ENCODE data around the gene OCA2. TPM values are rescaled to one million over a fixed set of nuclear protein-coding genes. Genes with fewer than 3 reads are reported as not detected.
A peak's percentile ranks its signal among the peaks of the same experiment; 100 is the strongest.

The OCA2 gene
- total RNA-seq, 4 donors from 2014 or later: 0.19 to 1.1 TPM; not detected in 2

DNA sequence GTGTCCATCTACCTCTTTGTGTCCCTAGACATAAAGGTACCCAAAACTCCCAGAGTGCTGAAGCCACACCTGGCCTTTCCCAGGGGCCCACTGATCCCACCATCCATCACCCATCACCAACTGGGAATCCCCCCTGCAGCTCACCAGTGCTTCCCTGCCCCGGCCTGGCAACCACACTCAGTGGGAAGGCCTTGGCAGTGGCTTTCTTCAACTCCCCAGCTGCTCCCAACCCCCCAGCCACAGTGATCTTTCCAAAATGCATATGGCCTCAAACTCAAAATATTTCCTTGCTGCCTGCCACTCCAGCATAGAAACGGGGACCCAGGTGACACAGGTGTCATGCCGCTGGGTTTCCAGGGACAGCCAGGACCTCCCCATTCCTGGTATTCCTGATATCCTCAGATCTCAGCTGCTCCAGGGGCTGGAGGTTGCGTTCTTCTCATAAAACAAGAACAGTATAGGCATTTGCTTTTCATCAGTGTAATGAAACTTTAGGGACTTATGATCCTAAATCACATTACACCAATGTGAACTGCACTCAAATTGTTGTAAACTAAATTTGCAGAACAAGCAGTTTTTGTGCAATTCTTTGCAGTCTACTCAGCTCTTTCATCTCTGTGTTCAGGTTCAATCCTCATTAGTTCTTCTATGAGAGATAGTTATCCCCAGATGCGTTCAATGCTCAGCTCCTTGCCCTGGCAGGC is 1.3 kb downstream of the OCA2 start:
- DNase-seq (ENCODE audit: low spot score): no peak
- ATAC-seq (ENCODE audit: low FRiP score): no peak
- TF ChIP-seq CTCF (IDR thresholded peaks at IDR 0.05): no peak

DNA sequence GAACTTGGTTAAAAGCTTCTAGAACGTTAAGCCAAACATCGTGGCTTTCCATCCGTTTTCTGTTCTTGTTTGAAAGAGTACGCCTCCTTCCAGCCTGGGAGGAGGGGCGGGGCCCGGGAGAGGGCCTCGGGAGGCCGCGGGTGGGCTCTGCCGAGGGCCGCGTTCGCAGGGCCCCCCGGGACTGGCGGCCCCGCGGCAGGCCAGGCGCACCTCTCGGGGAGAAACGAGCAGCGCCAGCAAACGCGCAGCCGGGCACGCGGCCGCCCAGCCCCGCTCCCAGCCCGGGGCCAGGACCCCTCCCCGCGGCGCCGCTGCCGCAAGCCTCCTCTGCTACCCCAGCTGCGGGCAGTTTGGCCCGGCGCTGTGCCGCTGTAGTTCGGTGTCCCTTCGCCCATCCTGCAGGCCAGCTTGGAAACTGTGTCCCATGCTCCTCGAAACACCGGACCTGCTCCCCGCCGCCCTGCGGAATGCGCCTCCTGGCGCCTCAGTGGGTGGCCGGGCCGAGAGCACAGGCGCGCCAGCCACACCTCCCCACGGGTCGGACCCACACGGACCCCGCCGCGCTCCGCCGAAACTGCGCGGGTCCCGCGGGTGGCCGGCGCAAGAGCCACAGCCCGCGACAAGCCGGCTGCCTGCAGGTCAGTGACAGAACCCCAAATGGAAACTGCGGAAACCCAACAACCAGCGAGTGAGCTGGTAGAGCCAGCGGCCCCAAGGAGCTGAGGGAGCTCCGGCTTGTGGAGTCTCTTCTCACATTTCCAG is 2.3 kb downstream of the OCA2 start:
- DNase-seq (ENCODE audit: low spot score) (no peak), ATAC-seq (ENCODE audit: low FRiP score) (peak; percentile 8)
- TF ChIP-seq CTCF (IDR thresholded peaks at IDR 0.05): no peak

GRCh38 chr15:28096411-28096669 is 2.8 kb downstream of the OCA2 start:
- DNase-seq (ENCODE audit: low spot score) (no peak), ATAC-seq (ENCODE audit: low FRiP score) (peak; percentile 26)
- TF ChIP-seq CTCF (IDR thresholded peaks at IDR 0.05): no peak

DNA sequence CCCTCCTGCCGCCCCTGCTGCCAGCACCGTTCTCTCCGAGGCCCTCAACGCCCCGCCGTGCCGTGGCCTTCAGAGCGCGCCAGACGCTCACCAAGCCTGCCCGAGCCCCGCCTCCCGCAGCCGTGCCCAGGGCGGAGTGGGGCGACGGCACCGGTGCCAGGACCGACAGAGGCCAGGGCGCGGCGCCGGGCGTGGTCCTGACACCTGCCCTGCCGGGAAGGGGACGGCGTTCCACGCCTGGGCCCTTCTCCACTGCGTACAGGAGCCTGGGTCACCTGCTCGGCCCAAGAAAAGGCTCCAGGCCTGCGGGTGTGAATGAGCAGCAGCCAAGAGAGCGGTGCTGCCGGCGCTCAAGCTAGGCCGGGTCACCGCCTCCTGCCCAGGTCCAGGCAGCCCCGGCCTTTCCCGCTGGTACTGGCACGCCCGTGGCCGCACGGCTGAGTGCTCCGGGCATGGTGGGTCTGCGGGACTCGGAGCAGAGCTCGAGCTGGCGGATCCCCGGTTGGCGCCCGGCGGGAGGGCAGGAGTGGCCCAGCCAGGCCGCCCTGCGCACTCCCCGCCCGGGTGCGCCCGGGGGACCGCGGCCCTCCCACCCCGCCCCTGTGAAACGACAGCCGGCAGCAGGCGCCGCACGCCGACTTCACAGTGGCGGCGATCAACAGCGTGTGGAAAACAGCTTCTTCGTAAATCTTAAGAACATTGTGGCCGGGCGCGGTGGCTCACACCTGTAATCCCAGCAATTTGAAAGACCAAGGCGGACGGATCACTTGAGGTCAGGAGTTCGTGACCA is 4.2 kb downstream of the OCA2 start:
- DNase-seq (ENCODE audit: low spot score) (no peak), ATAC-seq (ENCODE audit: low FRiP score) (peak; percentile 14)
- TF ChIP-seq CTCF (IDR thresholded peaks at IDR 0.05): no peak

DNA sequence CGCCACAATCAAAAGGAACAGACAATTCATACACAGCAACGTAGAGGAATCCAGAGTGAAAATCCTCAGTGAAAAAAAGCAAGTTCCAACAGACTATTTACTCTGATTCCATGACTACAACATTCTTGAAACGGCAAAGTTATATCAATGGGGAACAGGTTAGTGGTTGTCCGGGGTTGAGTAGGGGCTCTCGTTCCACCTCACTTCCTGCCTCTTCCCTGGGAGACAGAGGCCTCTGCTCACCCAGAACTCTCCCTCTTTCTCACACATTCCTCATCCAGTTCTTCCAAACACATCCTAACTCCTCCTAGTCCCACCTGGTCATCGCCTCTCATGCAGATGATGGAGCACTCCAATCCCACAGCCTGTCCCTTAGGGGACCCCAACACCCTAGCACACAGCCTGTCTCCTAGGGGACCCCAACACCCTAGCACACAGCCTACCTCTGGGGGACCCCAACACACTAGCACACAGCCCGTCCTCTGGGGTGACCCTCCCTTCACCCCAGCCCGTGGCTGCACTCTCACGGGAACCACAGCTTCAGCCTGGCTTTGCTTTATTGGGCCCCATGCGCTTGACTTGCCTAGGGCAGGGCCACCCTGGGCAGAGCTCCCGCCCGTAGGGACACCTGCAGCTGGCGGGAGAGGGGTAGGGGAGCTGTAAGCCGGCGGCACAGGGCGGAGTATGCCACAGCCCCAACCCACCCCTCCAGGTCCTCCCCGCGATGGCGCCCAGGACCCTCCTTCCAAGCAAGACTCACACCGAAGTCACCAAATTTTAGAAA is 5.2 kb downstream of the OCA2 start:
- no peak for ATAC-seq (ENCODE audit: low FRiP score)
- TF ChIP-seq CTCF (IDR thresholded peaks at IDR 0.05): no peak
- no peak for DNase-seq (ENCODE audit: low spot score)

DNA sequence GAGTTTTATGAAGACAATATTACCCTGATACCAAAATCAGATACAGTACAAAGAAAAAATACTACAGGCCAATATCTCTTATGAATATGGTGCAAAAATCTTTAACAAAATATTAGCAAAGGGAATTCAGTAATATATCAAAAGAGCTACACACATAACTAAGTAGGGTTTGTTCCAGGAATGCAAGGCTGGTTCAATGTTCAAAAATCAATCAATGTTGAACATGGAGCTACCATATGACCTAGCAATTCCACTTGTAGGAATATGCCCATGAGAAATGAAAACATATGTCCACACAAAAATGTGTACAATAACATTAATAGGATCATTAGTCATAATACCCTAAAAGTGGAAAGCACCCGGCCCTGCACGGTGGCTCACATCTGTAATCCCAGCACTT is 7.8 kb downstream of the OCA2 start:
- no peak for DNase-seq (ENCODE audit: low spot score)
- TF ChIP-seq CTCF (IDR thresholded peaks at IDR 0.05): no peak
- ATAC-seq (ENCODE audit: low FRiP score): no peak

Data from omental fat pad (tissue), 4 donors.